ENCODE results near the gene ZDHHC11.
"Not testable (repeated sequence)": the region's sequence is repeated elsewhere in the genome, so short reads cannot be mapped to it uniquely, and the experiment has no call there.

The ZDHHC11 gene

GRCh38 chr5:856531-857425, 6.0 kb upstream of the ZDHHC11 start:
- no peak for DNase-seq

GRCh38 chr5:855771-856530, 5.2 kb upstream of the ZDHHC11 start:
- DNase-seq = no peak

- DNase-seq = no peak
Measured at GRCh38 chr5:854966-855743, 4.4 kb upstream of the ZDHHC11 start.

- no peak for DNase-seq
Measured at GRCh38 chr5:854217-854616, 3.4 kb upstream of the ZDHHC11 start.

- DNase-seq = not testable (repeated sequence)
Measured at GRCh38 chr5:853416-854090, 2.8 kb upstream of the ZDHHC11 start.

GRCh38 chr5:852431-853401, 1.9 kb upstream of the ZDHHC11 start:
- DNase-seq = no peak

GRCh38 chr5:852018-852417, 1.2 kb upstream of the ZDHHC11 start:
- no peak for DNase-seq

GRCh38 chr5:851553-851952, 767 bp upstream of the ZDHHC11 start:
- no peak for DNase-seq

GRCh38 chr5:851076-851475, 290 bp upstream of the ZDHHC11 start:
- DNase-seq = no peak

- DNase-seq = no peak
Measured at GRCh38 chr5:849651-850301, 1.0 kb downstream of the ZDHHC11 start.

GRCh38 chr5:848671-849111, 2.1 kb downstream of the ZDHHC11 start:
- DNase-seq = no peak

GRCh38 chr5:847736-848135, 3.0 kb downstream of the ZDHHC11 start:
- DNase-seq = not testable (repeated sequence)

GRCh38 chr5:847212-847611, 3.6 kb downstream of the ZDHHC11 start:
- not testable (repeated sequence) for DNase-seq

GRCh38 chr5:846602-847091, 4.1 kb downstream of the ZDHHC11 start:
- not testable (repeated sequence) for DNase-seq

- DNase-seq = not testable (repeated sequence)
Measured at GRCh38 chr5:845676-846601, 4.8 kb downstream of the ZDHHC11 start.

- not testable (repeated sequence) for DNase-seq
Measured at GRCh38 chr5:845031-845675, 5.6 kb downstream of the ZDHHC11 start.

- not testable (repeated sequence) for DNase-seq
Measured at GRCh38 chr5:844426-844825, 6.4 kb downstream of the ZDHHC11 start.

- not testable (repeated sequence) for DNase-seq
Measured at GRCh38 chr5:843926-844325, 6.9 kb downstream of the ZDHHC11 start.

- not testable (repeated sequence) for DNase-seq
Measured at GRCh38 chr5:843371-843770, 7.4 kb downstream of the ZDHHC11 start.

Measured in midbrain (tissue), 1 donor.